Activated CD8-positive, alpha-beta memory T cell treated with anti-CD3 and anti-CD28 coated beads, Interleukin-2, amount 50 U/mL, for 24 hours (primary cell): ENCODE measurements around the gene NEAT1.

Experiments used
- DNase-seq: peaks from one replicate; pipeline ENCODE4 v3.0.0-alpha.2; 2020; ENCODE audit errors: extremely low read depth

The NEAT1 gene

DNA sequence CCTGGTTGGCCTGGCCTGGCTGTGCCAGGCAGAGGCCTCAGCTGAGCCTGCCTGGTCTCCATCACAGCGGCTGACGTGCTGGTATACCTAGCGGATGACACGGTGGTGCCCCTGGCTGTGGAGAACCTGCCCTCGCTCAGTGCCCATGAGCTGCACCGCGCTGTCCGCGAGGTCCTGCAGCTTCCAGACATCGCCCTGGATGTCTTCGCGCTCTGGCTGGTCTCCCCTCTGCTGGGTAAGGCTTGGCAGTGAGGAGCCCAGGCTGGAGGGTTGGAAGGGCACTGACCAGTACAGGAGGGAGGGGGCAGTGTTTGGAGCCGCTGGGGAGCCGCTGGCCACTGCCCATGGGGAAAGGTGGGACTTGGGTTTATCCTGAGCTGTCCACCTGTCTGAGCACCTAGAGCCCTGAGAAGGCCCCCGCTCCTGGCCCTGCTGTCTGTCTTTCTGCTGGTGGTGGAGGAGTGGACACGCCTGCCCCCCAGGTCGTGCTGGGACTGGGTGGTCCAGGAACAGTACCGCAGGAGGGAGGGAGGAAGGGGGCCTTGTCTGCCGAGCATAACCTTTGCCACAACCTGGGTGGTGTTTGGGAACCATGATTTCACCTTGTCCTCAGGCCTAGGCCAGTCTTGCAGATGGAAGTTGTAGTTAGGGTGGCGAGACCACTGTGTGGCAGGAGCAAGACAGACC, 33.2 kb upstream of the NEAT1 start:
- DNase-seq: no peak

DNA sequence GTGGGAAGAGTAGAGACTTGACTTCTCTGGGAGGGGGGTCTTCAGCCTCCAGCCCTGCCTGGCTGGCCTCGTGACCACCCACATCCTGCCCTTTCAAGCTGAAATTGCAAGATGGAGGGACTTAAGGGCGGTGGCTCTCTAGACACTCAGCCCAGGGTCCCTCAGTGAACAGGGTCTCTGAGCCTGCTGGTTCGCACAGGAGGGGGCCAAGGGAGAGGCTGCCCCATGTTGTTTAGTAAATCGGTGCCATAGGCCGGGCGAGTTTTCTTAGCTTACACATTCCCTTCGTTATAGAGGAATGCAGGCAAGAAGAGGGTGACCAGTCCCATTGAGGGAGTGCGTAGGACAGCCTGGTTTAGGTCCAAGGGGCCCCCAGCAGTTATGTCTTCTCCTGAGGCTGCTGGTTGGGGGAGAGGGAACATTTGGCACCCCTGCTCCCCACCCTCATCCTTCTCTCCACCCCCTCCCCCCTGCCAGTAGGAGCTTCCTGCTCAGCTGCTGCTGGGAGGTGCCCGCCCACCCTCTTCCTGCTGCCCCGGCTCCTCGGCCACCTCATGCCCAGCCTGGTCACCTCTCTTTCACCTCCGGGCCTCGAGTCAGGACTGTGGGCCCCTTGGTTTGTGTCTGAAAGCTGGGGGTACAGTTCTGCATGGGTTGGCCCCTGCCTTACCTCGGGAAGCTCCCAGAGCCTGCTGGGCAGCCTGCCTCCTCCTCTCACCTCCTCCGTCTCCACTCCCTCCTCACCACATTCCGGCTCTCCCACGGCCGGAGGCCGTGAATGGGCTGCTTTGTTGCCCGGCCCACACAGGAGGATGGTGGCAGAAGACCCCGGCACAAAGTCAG, 32.3 kb upstream of the NEAT1 start:
- DNase-seq: no peak

DNA sequence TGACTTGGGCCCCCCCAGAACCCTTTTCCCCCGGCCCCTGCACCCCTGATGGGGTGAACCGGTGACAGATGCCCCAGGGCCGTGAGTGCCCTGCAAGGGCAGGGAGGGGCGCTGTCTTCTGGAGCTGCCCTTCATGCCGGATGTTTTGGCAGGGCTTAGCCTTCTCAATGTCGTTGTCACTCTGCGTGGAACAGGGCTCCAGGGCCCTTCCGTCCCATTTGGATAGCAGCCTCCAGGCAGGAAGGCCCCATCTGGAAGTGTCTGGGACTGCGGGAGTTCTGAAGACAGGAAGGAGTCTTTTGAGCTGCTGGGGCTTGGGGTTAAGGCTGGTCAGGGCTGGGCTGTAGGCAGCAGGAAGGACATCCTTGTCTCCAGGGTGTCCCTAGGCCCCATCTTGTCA, 31.6 kb upstream of the NEAT1 start:
- DNase-seq: no peak

DNA sequence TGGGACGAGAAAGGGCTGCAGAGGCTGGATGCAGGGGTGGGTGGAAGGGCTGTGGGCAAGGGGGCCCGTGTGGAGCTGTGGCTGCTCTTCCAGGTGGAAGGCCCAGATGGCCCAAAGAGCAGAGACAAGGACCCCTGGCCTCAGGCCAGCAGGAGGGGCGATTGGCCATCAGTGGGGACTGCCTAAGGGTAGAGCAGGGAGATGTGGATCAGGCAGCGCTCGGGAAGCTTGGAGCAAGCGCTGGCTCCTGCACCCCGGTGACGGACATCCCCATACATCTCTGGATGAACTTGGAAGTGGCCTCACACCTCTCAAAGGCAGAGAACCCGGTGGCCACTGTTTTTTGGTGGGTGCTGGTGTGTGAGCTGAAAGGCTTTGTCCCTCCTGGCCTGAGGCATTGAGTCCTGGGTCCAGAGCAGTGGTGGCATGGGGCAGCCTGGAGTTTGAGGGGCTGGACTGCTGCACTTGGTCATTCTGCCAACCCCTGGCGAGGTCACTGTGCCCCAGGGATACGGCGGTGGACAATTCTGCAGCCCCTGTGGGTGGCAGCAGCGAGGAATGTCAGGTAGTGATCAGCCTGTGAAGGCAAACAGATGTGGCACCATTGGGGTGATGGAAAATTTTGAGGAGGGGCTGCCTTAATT, 30.3 kb upstream of the NEAT1 start:
- no peak for DNase-seq

DNA sequence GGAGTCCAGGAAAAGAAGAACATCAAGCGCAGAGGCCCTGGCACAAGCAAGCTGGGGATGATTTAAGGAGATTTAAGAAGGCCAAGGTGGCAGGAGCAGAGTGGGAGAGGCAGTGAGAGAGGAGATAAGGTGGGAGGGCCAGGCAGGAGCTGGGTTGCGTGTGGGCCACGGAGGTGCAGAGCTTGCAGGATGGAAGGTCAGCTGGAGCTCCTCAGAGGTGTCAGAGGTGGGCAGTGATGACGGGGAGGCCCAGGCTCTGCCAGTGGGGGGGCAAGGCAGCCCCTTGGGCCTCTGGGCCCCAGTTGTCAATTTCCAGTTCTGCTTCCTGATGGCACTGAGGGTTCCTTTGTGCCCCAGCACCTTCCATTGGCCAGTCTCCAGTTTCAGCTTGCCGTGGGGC, 29.7 kb upstream of the NEAT1 start:
- no peak for DNase-seq

DNA sequence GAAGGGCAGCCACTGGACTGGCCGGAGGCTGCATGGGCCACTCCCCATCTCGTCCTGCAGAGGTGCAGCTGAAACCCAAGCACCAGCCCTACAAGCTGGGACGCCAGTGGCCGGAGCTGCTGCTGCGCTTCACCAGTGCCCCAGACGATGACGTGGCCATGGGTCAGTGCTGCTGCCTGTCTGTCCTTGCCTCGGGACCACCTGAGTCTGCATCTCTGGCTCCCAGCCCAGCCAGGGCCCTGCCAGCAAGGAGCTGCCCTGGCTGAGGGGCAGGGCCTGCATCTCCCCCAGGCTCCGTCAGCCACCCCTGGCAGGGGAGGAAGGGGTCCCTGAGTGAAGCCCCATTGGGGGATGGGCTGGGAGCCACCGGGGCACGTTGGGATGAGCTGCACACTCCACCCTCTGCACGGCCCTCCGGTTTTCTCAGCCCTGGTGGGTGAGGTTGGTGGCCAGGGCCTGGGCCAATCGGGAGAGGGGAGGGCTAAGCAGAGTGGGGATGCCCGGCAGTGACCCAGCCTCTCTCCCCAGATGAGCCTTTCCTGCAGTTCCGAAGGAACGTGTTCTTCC, 29.0 kb upstream of the NEAT1 start:
- DNase-seq: no peak

DNA sequence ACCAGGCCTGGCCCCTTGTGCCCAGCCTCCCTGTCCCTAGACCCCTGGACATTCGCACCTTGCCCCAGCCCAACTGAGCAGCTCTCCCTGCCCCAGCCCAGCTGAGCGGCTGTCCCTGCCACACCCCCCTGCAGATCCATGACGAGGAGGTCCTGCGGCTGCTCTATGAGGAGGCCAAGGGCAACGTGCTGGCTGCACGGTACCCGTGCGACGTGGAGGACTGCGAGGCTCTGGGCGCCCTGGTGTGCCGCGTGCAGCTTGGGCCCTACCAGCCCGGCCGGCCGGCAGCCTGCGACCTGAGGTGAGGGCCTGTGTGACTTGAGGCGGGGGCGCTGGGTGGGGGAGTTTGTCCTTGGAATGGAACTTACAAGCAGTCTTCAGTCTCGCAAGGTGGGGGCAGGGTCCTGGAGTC, 28.5 kb upstream of the NEAT1 start:
- DNase-seq: no peak

DNA sequence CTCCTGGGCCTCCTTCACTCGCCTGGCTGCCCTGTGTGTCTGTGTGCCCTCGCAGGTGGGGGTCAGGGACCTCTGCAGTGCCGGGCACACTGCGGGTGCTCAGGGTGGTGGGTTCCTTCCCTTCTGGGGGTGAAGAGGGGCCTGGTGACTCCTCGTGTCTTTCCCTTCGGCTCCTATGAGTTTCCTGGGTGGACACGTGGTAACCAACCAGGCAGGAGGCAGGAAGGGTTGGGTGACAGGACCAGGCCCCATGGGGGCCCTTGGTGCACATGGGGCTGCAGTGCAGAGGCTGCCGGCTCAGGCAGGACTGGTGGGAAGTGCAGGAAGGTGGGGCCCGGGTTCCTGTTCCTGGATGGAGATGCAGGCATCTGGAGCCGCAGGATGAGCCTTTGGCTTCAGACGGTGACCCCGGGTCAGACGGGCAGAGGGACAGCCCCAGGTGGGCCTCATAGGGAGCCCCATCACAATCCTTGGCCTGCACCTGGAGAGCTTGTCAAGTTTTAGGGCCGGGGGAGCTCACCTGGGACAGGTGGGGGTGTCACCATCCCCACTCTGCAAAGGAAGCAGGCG, 26.6 kb upstream of the NEAT1 start:
- DNase-seq: no peak

DNA sequence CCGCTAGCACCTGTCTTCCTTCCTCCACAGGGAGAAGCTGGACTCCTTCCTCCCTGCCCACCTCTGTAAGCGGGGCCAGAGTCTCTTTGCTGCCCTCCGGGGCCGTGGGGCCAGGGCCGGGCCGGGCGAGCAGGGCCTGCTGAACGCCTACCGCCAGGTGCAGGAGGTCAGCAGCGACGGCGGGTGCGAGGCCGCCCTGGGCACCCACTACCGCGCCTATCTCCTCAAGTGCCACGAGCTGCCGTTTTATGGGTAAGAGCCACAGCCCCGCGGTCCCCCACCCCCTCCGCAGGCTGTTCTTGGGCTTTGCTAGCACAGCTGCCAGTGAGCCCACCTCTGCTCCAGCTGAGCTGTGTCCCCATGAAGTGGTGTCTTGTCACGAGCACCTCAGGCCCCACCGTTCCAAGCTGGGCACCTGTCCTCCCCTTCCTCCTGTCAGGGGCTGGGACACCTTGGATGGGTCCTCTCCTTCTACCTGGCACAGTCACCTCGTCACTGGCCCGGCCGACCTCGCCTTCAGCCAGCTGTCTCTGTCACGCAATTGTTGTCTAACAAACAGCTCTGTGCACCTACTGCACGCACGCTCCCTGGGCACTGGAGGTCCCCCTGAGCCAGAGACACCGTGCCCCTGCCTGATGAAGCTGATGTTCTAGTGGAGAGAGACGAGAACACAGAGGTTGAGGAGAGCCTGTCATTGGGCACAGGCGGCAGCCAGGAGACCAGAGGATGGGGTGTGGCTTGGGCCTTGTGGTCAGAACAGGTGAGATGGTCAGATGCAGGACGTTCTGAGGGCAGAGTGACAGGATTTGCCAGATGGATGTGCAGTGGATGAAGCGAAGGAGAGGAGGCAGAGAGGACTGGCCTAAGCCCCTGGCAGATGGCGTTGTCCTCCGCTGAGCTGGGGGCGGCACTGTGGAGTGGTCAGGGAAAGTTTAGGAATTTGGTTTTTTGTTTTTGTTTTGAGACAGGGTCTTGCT, 25.5 kb upstream of the NEAT1 start:
- no peak for DNase-seq

DNA sequence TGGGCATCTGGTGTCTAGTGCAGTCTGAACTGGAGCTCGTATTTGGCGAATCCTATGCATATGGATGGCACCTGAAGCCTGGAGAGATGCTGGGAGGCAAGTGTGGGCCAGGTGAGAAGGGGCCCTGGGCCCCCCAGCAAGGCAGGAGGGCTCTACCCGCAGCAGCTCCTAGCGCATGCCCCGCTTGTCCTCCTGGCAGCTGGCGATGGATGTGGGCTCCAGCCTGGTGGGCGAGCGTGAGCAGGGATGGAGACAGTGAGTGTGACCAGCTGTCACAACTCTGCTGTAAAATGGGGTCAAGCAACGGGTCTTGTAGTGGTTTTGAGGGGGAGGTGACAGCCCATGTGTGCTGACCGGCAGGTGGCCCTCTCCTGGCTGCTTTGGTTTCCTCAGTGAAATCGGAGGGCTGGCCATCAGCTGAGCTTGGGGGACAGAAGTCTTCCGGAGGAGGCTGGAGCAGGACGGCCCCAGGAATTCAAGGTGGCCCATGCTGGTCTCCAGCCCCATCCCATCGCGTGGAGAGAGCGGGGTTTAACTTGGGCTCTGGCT, 24.2 kb upstream of the NEAT1 start:
- DNase-seq: no peak

DNA sequence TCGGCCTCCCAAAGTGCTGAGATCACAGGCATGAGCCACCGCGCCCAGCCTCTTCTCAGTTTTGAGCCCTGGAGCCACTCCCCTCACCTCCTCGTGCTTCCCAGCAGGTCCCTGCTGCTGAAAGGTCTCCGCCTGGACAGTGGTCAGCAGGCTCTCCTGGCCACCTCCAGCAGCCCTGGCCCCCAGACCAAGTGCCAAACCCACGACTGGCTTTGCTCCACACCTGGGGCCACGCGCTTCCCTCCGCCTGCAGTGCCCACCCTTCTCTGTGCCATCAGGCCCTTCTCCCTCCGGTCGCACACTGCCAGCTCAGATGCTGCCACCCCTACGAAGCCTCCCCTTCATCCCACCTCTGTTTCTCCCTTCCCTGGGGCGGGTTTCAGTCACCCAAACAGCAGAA, 23.3 kb upstream of the NEAT1 start:
- DNase-seq: no peak

DNA sequence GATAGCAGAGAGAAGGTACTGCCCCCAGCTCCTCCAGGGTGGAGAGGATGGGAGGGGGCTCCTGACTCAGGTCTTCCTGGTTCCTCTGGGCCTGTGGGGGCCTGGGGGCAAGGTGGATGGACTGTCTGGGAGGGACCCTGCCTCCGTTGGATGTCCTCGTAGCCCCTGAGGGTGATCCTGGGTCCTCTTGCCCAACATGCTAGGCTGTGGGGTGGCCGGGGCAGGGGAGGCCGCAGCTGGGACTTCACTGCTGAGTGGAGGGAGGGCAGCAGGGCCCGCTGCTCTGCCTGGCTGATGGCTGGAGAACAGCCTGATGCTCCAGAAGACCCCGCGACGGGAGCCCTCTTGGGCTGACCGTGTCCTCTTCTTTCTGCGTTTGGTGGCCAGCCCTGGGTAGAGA, 22.8 kb upstream of the NEAT1 start:
- no peak for DNase-seq

DNA sequence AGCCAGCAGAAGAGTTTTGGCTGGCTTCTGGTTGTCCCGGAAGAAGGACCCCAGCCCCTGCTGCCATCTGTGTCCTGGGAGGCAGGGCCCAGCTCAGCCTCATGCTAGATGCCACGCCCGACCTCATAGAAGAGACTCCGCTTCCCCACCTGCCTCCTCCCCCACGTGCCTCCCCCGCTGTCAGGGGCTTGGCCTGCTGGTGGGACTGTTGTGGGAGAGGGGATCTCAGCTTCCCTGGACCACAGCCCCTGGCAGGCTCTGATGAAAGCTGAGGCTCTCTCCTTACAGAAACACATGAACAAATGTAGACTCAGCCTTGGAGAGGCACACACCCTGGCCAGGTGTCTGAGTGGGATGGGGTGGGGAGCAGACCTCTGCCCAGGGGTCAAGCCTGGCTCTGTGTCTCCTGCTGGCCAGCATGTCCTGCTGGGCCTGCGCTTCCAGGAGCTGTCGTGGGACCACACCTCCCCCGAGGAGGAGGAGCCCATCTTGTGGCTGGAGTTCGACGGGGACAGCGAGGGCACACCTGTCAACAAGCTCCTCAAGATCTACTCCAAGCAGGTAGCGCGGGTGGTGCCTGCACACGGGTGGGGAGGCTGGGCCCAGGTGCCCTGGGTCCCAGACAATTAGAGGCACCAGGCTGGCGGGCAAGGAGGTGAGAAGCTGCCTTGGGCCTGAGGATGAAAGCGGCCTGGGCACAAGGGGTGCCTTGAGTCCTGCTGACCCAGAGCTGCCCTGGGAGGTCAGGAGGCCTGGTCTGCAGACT, 22.1 kb upstream of the NEAT1 start:
- DNase-seq: no peak

DNA sequence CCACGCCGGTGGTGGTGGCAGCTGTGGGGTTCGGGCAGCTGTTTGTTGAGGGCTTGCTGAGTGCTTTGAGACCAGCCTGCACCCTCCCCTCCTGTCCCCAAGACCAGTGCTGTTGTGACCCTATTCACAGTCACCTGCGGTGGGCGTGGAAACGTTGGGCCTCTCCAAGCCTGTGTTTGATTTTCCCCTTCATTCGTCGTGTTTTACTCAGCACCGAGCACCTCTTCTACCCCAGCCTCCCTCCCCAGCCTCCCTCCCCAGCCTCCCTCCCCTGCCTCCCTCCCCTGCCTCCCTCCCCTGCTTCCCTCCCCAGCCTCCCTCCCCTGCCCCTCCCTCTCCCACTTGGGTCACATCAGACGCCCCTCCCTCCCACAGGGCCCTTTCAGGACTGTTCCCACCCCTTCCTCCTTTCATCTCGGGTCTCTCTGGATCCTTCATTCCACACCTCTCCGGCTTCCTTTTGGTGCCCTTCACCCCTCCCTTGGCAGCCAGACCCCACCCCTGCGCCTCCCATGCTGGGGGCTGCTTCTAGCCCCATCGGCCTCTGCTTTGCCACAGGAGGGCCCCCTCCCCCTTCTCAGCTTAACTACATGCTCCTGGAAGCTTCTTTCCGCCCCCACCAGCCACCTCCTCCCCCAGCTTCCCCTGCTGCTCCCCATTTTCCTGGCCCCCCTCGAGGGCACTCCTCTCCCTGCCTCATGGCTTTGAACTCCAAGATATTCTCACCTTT, 21.4 kb upstream of the NEAT1 start:
- no peak for DNase-seq

DNA sequence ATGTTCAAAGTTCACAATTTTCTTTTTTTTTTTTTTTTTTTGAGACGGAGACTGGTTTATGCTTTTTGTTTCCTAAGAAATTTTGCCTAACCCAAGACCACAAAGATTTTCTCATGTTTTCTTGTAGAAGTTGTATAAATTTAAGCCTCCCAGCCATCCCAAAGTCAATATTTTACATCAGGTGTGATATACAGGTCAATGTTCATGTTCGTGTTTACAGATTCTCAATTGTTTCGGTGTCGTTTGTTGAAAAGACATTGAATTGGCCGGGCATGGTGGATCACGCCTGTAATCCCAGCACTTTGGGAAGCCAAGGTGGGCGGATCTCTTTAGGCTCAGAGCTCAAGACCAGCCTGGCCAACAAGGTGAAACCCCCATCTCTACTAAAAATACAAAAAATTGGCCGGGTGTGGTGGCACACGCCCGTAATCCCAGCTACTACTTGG, 20.8 kb upstream of the NEAT1 start:
- DNase-seq: no peak

DNA sequence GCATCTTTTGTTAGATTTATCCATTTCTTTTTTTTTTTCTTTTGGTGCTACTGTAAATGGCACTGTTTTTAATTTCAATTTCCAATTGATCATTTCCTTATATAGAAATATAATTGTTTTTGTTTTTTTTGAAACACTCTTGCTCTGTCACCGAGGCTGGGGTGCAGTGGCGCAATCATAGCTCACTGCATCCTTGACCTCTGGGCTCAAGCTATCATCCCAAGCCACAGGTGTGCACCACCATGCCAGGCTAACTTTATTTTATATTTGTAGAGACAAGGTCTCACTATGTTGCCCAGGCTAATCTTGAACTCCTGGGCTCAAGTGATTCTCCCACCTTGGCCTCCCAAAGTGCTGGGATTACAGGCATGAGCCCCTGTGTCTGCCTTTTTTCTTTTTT, 19.8 kb upstream of the NEAT1 start:
- DNase-seq: no peak

DNA sequence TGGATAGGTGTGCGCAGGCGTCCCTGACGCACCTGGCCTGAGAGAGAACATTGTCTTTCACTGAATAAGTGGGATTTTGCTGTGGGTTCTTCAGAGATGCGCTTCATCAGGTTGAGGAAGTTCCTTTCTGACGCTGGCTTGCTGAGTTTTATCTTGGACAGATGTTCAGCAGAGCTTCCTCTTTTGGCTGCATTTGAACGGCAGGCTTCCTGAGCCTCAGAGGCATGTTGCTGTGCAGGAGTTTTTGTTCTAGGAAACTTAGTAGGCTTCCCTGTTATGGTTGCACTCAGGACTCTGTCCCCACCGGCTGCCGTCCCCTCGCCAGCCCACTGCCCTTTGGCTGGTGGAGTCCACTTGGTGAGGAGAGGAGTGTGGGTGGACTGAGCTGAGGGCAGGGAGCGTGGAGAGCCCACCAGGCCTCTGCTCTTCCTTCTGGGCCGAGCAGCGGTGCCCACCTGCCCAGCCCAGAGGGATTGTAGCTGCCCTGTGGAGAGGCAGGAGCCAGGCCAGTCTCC, 18.9 kb upstream of the NEAT1 start:
- no peak for DNase-seq

DNA sequence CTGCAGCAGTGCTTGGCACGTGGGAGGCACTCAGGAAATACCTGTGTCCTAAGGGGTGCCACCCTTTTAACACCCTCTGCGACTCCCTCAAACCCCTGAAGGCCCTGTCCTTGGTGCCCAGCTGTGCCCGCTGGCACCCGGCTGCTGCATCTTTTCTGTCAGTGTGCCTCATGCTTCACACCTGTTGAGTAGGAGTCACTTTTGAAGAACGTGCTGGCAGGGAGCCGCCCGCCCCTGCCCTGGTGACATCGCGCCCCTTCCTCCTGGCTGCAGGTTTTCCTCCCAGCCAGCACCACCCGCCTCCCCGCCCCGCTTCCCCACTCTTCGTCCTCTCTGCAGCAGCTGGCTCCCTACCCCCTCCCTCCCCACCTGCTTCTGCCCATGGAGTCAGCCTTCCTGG, 18.4 kb upstream of the NEAT1 start:
- no peak for DNase-seq
